ENCODE results near the gene PSTPIP2.

DNA sequence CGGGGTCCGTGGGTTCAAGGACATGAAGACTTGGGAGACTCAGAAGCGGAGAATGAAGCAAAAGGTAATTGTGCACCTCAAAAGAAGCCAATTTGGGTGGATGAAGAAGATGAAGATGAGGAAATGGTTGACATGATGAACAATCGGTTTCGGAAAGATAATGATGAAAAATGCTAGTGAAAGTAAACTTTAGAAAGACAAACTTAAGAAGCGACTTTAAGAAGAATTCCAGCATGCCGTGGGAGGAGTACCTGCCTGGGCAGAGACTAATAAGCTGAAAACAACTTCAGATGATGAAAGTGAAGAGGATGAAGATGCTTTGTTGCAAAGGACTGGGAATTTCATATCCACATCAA lies 43.5 kb downstream of the PSTPIP2 start:
- TF ChIP-seq, protein P1, sequence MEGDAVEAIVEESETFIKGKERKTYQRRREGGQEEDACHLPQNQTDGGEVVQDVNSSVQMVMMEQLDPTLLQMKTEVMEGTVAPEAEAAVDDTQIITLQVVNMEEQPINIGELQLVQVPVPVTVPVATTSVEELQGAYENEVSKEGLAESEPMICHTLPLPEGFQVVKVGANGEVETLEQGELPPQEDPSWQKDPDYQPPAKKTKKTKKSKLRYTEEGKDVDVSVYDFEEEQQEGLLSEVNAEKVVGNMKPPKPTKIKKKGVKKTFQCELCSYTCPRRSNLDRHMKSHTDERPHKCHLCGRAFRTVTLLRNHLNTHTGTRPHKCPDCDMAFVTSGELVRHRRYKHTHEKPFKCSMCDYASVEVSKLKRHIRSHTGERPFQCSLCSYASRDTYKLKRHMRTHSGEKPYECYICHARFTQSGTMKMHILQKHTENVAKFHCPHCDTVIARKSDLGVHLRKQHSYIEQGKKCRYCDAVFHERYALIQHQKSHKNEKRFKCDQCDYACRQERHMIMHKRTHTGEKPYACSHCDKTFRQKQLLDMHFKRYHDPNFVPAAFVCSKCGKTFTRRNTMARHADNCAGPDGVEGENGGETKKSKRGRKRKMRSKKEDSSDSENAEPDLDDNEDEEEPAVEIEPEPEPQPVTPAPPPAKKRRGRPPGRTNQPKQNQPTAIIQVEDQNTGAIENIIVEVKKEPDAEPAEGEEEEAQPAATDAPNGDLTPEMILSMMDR (IDR thresholded peaks at IDR 0.05; ENCODE audit: low read depth, low read length, missing input control): no peak
- no peak for TF ChIP-seq YY1 (IDR thresholded peaks at IDR 0.05)
- TF ChIP-seq, protein P2, sequence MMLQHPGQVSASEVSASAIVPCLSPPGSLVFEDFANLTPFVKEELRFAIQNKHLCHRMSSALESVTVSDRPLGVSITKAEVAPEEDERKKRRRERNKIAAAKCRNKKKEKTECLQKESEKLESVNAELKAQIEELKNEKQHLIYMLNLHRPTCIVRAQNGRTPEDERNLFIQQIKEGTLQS (IDR thresholded peaks at IDR 0.05): no peak
